Measurements from ENCODE around the gene UPF1.

Gene UPF1

GRCh38 chr19:18903156-18904037 is 71.6 kb downstream of the UPF1 start:
- TF ChIP-seq TCF4 (CRISPR knock-in tag; IDR thresholded peaks at IDR 0.05; ENCODE audit: borderline replicate concordance) = no peak
- TF ChIP-seq ARNTL (CRISPR knock-in tag; IDR thresholded peaks at IDR 0.05; ENCODE audit: borderline replicate concordance, low read depth) = no peak
- TF ChIP-seq ZFP30 (CRISPR knock-in tag; IDR thresholded peaks at IDR 0.05) = no peak
- TF ChIP-seq GLIS3 (CRISPR knock-in tag; IDR thresholded peaks at IDR 0.05) = no peak
- no peak for TF ChIP-seq SNAI2 (CRISPR knock-in tag; IDR thresholded peaks at IDR 0.05)
- TF ChIP-seq ZC3H10 (CRISPR knock-in tag; IDR thresholded peaks at IDR 0.05) = no peak
- TF ChIP-seq ZNF8 (CRISPR knock-in tag; IDR thresholded peaks at IDR 0.05) = no peak
- TF ChIP-seq CSRNP3 (CRISPR knock-in tag; IDR thresholded peaks at IDR 0.05) = no peak
- TF ChIP-seq ZNF565 (CRISPR knock-in tag; conservative IDR thresholded peaks at IDR 0.05; ENCODE audit: low read depth) = no peak
- TF ChIP-seq CSDC2 (CRISPR knock-in tag; IDR thresholded peaks at IDR 0.05) = no peak
- TF ChIP-seq TSHZ2 (CRISPR knock-in tag; IDR thresholded peaks at IDR 0.05) = no peak
- no peak for TF ChIP-seq CREB5 (CRISPR knock-in tag; IDR thresholded peaks at IDR 0.05; ENCODE audit: low read depth)
- no peak for TF ChIP-seq ZNF70 (CRISPR knock-in tag; IDR thresholded peaks at IDR 0.05)
- no peak for TF ChIP-seq ESRRG (CRISPR knock-in tag; IDR thresholded peaks at IDR 0.05)
- no peak for TF ChIP-seq PATZ1 (CRISPR knock-in tag; IDR thresholded peaks at IDR 0.05; ENCODE audit: borderline replicate concordance)
- no peak for TF ChIP-seq POU6F1 (CRISPR knock-in tag; IDR thresholded peaks at IDR 0.05; ENCODE audit: borderline replicate concordance, low read depth)
- no peak for ATAC-seq

- no peak for TF ChIP-seq CREB5 (CRISPR knock-in tag; IDR thresholded peaks at IDR 0.05; ENCODE audit: low read depth)
- no peak for TF ChIP-seq POU6F1 (CRISPR knock-in tag; IDR thresholded peaks at IDR 0.05; ENCODE audit: borderline replicate concordance, low read depth)
- no peak for TF ChIP-seq PPARA (CRISPR knock-in tag; IDR thresholded peaks at IDR 0.05; ENCODE audit: borderline replicate concordance)
- TF ChIP-seq ZFP3 (CRISPR knock-in tag; IDR thresholded peaks at IDR 0.05) = no peak
- TF ChIP-seq ISL1 (CRISPR knock-in tag; IDR thresholded peaks at IDR 0.05) = no peak
- TF ChIP-seq ZNF8 (CRISPR knock-in tag; IDR thresholded peaks at IDR 0.05) = no peak
- TF ChIP-seq TSHZ2 (CRISPR knock-in tag; IDR thresholded peaks at IDR 0.05) = no peak
- no peak for TF ChIP-seq ZNF70 (CRISPR knock-in tag; IDR thresholded peaks at IDR 0.05)
- no peak; the same call in 2 of the 3 replicates for ATAC-seq
Measured at GRCh38 chr19:18904334-18905057, 72.7 kb downstream of the UPF1 start.

Data from SK-N-SH treated with all-trans-retinoic acid at 6 μM for 48 hours (cell line).